ENCODE results near the gene CABP7. TPM values are rescaled to one million over a fixed set of nuclear protein-coding genes. Genes with fewer than 3 reads are reported as not detected.

CABP7 gene
- total and polyA plus RNA-seq, 2 of the 8 experiments (the other 6 are each of a cell fraction or from before 2014, with no cell fraction given), result 0.20 to 0.36 TPM

GRCh38 chr22:29741926-29742325, 22.1 kb downstream of the CABP7 start:
- WGBS, 2 experiments (ENCODE audit: extremely low coverage in 1 of 2, insufficient coverage in 1 of 2, insufficient read length in 1 of 2, insufficient replicate concordance in 2 of 2, low coverage in 1 of 2, low lambda C conversion rate in 2 of 2, missing lambda C conversion rate in 1 of 2), result 79% methylated on average over 2 of the region's 2 CpGs; no CpG with 5 or more reads in 1 of the 2 experiments
- Histone ChIP-seq H3K9me3 (ENCODE audit: insufficient read depth in 2 of 2, low read depth in 1 of 2, low read length in 1 of 2) (no peaks in the 10 kb centered on the region), H3K56ac (replicated peaks; ENCODE audit: insufficient read length, low read depth, low read length) (no peak overlapping the region), H3K4me3 (ENCODE audit: extremely low read depth in 1 of 4, insufficient read depth in 2 of 4, low read depth in 3 of 4, low read length in 4 of 4) (no peak overlapping the region), H3K36me3 (ENCODE audit: control insufficient read depth in 2 of 4, insufficient read depth in 4 of 4, low read length in 3 of 4) (no peaks in the 10 kb centered on the region), H2BK5ac (ENCODE audit: low read depth, low read length) (no peak overlapping the region), H3K27me3 (replicated peaks in 1 of 4; ENCODE audit: control insufficient read depth in 3 of 4, extremely low read depth in 1 of 4, insufficient read depth in 3 of 4, low read length in 3 of 4) (no peaks in the 10 kb centered on the region), H3K23ac (ENCODE audit: insufficient read length) (no peak overlapping the region), H2BK12ac (ENCODE audit: low read depth, low read length) (no peak overlapping the region), H3K18ac (ENCODE audit: extremely low read depth, low read length) (no peak overlapping the region), H3K9ac (replicated peaks in 1 of 4; ENCODE audit: extremely low read depth in 1 of 4, low read depth in 3 of 4, low read length in 3 of 4) (no peak overlapping the region), H4K91ac (replicated peaks; ENCODE audit: insufficient read length, low read length) (no peak overlapping the region), H2AK5ac (ENCODE audit: low read depth, low read length) (no peak overlapping the region), H3K79me2 (ENCODE audit: control insufficient read depth in 1 of 2, insufficient read depth in 2 of 2, low read length in 2 of 2) (no peaks in the 10 kb centered on the region), H3K4me1 (replicated peaks in 1 of 4; ENCODE audit: control insufficient read depth in 3 of 4, insufficient read depth in 4 of 4, low read length in 3 of 4) (no peaks in the 10 kb centered on the region; a peak in 3 of 7 replicates), H3K23me2 (ENCODE audit: low read depth, low read length) (no peaks in the 10 kb centered on the region), H4K20me1 (replicated peaks in 1 of 2; ENCODE audit: control insufficient read depth in 1 of 2, insufficient read depth in 2 of 2, low read length in 2 of 2) (no peaks in the 10 kb centered on the region), H3K79me1 (ENCODE audit: low read depth, low read length) (no peaks in the 10 kb centered on the region; the same call in 1 of the 2 replicates), H3K14ac (ENCODE audit: insufficient read length) (no peak overlapping the region), H2AFZ (ENCODE audit: low read length) (no peak overlapping the region), H3K27ac (ENCODE audit: low read depth, low read length) (no peak overlapping the region), H2BK120ac (replicated peaks; ENCODE audit: low read depth, low read length) (no peak overlapping the region), H3K4ac (replicated peaks; ENCODE audit: insufficient read length, low read depth, low read length) (no peak overlapping the region), H3K4me2 (ENCODE audit: insufficient read depth in 1 of 2, low read depth in 2 of 2, low read length in 2 of 2) (no peak overlapping the region), H2BK20ac (ENCODE audit: low read length) (no peak overlapping the region), H4K5ac (ENCODE audit: insufficient read length, low read depth, low read length) (no peak overlapping the region), H4K8ac (ENCODE audit: extremely low read depth, insufficient read depth, low read length) (no peak overlapping the region), H2BK15ac (ENCODE audit: low read length) (no peak overlapping the region)
- ChIA-PET CTCF (ENCODE audit: partially characterized antibody) (interaction anchor here (0.9 to 1.6 kb wide), 7 partner anchors 16 to 263 kb away, joined by 3 to 5 read pairs (median 3); no protein-coding TSS in a partner anchor), POLR2A (ENCODE audit: partially characterized antibody) (interaction anchor here (1.0 to 1.3 kb wide), 2 partner anchors 11 to 263 kb away, joined by 3 read pairs; no protein-coding TSS in a partner anchor)
- DNase-seq (ENCODE audit: low read depth in 1 of 2, low spot score in 2 of 2) (no peak), FAIRE-seq (no peak)
- TF ChIP-seq CBX8 (IDR thresholded peaks at IDR 0.05; ENCODE audit: borderline replicate concordance, low read depth, low read length), result no peak
- TF ChIP-seq GTF2F1 (IDR thresholded peaks at IDR 0.05; ENCODE audit: borderline replicate concordance, low read depth, low read length), result no peak
- no peak for TF ChIP-seq NRF1 (IDR thresholded peaks at IDR 0.05; ENCODE audit: low read depth, low read length)
- TF ChIP-seq EGR1 (IDR thresholded peaks at IDR 0.05; ENCODE audit: borderline replicate concordance, low read depth, low read length), result no peak
- no peak for TF ChIP-seq RFX5 (IDR thresholded peaks at IDR 0.05; ENCODE audit: borderline replicate concordance, low read depth, low read length)
- TF ChIP-seq POLR2A (IDR thresholded peaks at IDR 0.05; ENCODE audit: control extremely low read depth in 1 of 2, low read depth in 2 of 2, low read length in 2 of 2), result no peak
- no peak for TF ChIP-seq SIX5 (IDR thresholded peaks at IDR 0.05; ENCODE audit: low read depth, low read length)
- TF ChIP-seq RNF2 (IDR thresholded peaks at IDR 0.05; ENCODE audit: borderline replicate concordance, low read depth, low read length, missing control alignments, poor library complexity, severe bottlenecking), result no peak
- TF ChIP-seq NANOG (IDR thresholded peaks at IDR 0.05; ENCODE audit: insufficient read depth, low read depth, low read length, poor library complexity, severe bottlenecking), result no peak
- TF ChIP-seq JUN (IDR thresholded peaks at IDR 0.05; ENCODE audit: low read depth, low read length), result no peak
- no peak for TF ChIP-seq CTBP2 (IDR thresholded peaks at IDR 0.05; ENCODE audit: borderline replicate concordance, insufficient read depth, insufficient read length, low read length)
- TF ChIP-seq CHD1 (IDR thresholded peaks at IDR 0.05; ENCODE audit: low read depth, low read length), result no peak

All from H1 (cell line).